NOMO-1 treated with dmso at 0.1 percent for 144 hours (cell line): Measurements from ENCODE around the gene KRT80.

Experiments
- DNase-seq: peaks from one replicate; lab custom pipeline; 2025; ENCODE audit not compliant: unreplicated experiment; lab: John Stamatoyannopoulos, UW

The KRT80 gene

GRCh38 chr12:52199294-52199919, 7.6 kb upstream of the KRT80 start:
- no peak for DNase-seq

DNA sequence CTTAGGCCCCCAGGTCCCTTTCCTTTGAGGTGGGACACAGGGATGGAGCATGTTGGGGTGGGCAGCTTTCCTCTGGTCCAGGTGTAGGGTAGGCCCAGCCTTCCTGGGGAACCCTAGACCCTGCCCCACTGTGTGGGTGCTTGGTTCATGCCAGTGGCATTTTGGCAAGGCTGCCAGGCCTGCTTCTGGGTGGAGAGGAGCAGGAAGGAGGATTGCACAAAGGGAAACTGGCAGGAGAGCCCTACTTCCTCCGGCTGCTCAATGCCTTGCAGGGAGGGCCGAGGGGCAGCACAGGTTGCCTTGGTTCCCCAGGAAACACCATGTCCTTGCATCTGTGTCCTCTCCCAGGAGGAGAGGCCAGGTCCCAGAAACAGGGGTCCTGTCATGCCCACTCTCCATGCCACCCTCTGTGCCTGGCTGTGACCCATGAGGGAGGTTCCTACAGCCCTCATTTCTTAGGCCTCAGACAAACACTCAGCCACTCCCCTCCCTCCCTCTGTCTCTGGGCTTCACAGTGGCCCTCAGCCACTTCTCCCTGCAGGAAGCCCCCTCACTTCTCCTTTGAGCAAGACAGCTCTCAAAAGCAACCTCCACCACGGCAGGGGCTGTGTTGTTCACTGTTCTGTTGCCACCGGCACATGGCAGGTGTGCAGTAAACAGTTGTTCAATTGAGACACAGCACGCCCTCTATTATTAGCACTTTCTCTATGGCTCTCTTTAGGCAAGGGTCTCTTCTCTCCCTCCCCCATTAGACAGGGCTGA, 6.8 kb upstream of the KRT80 start:
- DNase-seq, result peak; percentile 64

DNA sequence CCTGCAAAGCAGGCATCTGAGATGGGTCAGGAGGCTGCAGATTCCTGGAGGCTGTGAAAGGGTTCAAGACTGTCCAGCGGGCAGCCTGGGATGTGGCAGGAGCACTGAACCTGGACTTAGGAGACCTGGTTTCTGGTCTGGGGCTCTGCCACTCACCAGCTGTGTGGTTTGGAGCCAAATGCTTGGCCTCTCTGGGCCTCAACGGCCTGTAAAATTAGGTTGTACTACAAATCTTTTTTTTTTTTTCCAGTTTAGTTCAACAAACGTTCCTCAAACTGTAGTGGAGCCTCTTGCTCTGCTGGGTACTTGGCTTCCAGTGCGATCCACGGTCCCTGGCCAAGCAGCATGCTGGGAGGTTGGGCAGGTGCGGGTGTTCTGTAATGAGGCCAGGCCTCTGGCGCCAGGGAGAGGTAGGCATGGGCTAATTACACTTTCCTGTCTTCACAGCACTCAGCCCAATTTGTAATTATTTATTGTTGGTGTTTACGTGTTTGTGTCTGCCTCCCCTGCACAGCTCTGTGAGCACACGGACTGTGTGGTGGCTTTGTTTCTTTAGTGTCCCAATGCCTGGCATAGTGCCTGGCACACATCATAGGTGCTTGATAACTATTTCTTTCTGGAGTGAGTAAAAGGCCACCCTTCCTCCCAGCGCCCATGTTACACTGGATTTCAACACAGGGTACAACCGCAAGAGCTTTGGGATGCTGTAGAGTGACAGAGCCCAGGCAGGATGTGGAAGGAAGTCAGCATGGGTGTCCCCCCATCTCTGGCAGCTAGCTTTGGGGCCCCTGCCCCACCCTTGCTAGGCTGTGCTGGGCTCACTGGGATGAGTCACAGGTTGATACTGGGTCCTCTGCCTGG, 5.8 kb upstream of the KRT80 start:
- DNase-seq, result peak; percentile 71

- DNase-seq, result no peak
These were observed 3.4 kb upstream of the KRT80 start for GRCh38 chr12:52195065-52195730.

- DNase-seq, result peak; percentile 16
These were observed 2.2 kb upstream of the KRT80 start for GRCh38 chr12:52193991-52194390.

GRCh38 chr12:52193532-52193931, 1.7 kb upstream of the KRT80 start:
- no peak for DNase-seq

GRCh38 chr12:52190860-52191729, 719 bp downstream of the KRT80 start:
- DNase-seq, result no peak

DNA sequence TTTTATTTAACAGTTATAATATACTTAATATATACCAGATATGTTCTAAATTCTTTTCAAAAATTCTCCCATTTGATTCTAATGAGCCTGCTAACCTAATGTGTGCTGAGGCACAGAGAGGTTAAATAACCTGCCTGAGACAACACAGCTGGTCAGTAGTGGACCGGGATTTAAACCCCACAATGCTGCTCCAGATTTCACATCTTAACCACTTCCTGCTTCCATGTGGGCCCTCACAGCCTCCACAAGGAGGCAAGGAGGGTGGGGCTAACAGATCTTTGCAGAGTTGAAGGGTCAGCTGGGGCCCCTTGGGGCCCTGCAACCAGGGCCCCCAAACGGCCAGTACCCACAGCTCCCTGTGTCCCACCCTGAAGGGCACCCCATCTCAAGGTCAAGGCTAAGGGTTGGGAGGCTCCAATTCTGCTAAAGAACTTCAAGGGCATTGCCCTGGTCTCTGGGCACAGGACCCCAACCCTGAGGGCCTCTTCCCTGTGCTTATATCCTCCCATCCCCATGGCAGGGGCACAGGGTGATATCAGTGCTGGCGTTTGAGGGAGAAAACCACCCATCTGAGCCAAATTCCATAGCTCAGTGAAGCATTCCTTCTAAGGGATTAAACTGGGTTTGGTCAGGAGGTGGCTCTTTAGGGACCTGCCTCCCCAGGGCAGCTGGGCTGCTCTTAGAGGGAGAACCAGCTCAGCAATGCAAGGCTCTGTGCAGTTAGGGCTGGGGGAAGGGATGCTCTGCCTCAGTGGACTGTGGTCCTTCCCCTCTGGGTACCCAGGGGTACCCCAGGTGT, 2.2 kb downstream of the KRT80 start:
- peak; percentile 41 for DNase-seq

DNA sequence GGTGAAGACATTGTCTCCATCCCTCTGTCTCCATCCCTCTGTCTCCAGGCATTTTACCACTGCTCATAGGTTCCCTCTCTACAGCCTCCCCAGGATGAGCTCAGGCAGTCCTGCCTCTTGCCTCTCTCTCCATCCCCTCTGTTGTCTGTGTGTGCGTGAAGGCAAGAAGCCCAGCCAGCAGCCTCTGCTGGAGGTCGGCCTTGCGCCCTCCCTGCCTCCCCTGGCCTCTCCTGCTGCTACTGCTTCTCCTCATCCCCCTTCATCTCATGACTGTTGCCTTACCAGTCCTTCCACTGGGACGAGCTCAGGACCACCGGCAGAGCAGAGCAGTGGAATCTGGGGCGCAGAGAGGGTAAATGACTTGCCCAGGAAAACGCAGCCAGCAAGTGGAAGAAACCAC, 3.2 kb downstream of the KRT80 start:
- DNase-seq, result no peak

DNA sequence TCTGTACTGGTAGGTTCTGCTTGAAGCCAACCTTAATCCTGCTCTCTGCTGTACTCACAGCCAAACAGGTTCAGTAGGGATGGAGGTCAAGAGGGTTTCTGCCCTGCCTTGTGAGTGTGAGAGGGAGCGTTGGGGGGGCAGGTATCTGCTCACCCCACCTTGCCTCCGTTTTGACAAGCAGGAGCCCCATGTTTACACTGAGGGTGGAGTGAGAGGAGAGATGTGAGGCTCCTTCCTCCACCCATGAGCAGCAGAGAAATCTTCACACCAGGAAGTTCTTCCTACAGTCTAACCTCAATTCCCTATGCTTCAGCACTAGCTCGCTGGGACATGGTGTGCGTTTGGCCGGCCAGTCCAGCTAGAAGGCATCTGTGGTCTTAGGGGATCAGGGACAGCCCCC, 4.2 kb downstream of the KRT80 start:
- no peak for DNase-seq

- DNase-seq, result no peak
These were observed 4.6 kb downstream of the KRT80 start for GRCh38 chr12:52187206-52187605.

GRCh38 chr12:52186118-52186840, 5.5 kb downstream of the KRT80 start:
- peak; percentile 4 for DNase-seq

GRCh38 chr12:52185400-52185967, 6.3 kb downstream of the KRT80 start:
- no peak for DNase-seq

DNA sequence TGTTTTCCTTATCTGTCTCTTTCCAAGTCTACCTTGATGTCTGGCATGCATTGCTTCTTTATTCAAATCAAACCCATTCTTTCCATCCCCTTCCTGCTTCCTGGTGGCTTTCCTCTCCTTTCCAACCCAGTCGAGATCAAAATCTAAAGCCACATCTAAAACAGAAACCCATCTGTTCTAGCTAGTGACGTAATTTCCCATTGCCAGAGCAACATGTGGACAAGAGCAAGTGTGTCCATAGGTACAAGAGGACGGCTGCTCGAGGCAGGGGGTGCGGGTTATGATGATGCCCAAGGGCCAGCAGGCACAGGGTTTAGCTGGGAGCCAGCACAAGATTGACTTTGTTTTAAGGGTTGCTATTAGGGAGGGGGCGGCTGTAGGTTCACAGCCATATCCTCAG, 7.0 kb downstream of the KRT80 start:
- no peak for DNase-seq

GRCh38 chr12:52183971-52184370, 7.8 kb downstream of the KRT80 start:
- DNase-seq, result no peak

DNA sequence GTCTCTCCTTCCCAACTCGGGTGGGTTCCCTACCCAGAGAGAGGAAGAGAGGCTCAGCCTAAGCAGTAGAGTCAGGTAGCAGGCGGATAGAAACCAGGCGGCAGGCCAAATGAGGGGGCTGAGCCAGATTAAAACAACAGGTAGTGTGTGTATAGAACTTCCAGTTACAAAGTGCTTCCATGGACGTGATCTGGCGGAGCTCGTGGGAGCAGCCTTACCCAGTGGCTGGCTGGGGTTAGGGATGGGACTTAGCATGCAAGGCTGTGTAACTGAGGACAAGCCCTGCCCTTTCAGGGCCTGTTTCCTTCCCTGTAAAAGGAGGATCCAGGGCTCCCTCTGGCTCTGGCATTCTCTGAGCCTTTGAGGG, 8.3 kb downstream of the KRT80 start:
- DNase-seq, result no peak

DNA sequence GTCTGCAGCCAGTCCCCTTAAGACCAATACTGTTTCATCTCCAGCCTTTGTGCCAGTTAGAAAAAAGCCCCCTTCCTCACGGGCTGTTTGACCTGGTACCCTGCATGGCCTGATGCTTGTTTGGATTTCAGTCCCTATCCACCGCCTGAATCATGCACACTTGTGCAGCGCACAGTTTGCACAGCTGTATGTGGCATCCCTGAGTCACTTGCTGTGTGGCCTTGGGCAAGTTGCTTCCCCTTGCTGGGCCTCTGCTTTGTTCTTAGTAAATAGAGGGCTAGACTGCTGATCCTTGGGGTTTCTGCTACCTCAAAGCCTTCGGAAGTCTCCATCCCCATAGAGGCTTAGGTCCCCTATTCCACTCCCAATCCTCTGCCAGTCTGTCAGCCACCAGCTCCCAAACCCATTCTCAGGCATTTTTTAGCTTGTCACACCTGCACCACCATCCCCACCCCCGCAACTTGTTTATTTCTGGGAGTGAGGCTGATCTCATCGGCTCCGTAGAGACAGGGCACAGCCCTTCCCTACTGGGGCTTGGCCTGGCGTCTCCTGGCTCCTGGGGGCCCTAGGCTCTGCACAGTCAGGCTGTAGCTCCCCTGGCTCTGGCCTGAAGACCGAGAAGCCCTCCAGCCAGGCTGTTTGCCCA, 8.8 kb downstream of the KRT80 start:
- DNase-seq, result no peak

- no peak for DNase-seq
These were observed 9.4 kb downstream of the KRT80 start for GRCh38 chr12:52182384-52182783.
